Lower leg skin (tissue), 4 donors: ENCODE results near the gene TBPL2. TPM values are rescaled to one million over a fixed set of nuclear protein-coding genes. Genes with fewer than 3 reads are reported as not detected.

Experiments
- DNase-seq, 2 donors: peaks; one replicate each; pipeline ENCODE4 v3.0.0-alpha.2; 2019; ENCODE audit warnings: low spot score in 2 of 2
- H3K4me3 ChIP-seq: fragments of 200-600 bp; sonication (generic); 2 replicates; pipeline ENCODE4 v1.5.1; 2017; ENCODE audit warnings: mild to moderate bottlenecking, low read depth; ENCODE audit not compliant: poor library complexity, severe bottlenecking
- CTCF ChIP-seq, 3 donors: fragments of 450-650 bp; IDR thresholded peaks; one replicate each; pipeline ENCODE4 v1.5.1; 2016; ENCODE audit warnings: antibody characterized with exemption in 3 of 3, mild to moderate bottlenecking in 3 of 3, moderate library complexity in 2 of 3
- POLR2A ChIP-seq, 2 donors: fragments of 450-650 bp; IDR thresholded peaks; one replicate each; pipeline ENCODE4 v1.6.1; 2016 to 2017; ENCODE audit warnings: antibody characterized with exemption in 2 of 2, mild to moderate bottlenecking in 1 of 2, moderate library complexity in 1 of 2
- WGBS, 2 donors: methylation state at CpG; one replicate each; pipeline ENCODE4 v1.1.5; 2018; 5-methylcytosine and 5-hydroxymethylcytosine counted together
- intact Hi-C: fragments of 100-400 bp; cut with DNase I; formaldehyde crosslinking; loops from one replicate; pipeline ENCODE4 v1.15.0; 2023; ENCODE audit warnings: low total_unique reads
- total RNA-seq, 4 donors: library from RNA; depleted of rRNA; stranded (reverse); fragments of >200 nt; gene quantifications; one replicate each; pipeline ENCODE4 v1.1.0, GENCODE V29; 2016

Gene TBPL2
- total RNA-seq, 4 donors from 2014 or later = not detected

GRCh38 chr14:55432628-55433027, 7.8 kb downstream of the TBPL2 start:
- TF ChIP-seq CTCF (IDR thresholded peaks at IDR 0.05) (no peak), POLR2A (IDR thresholded peaks at IDR 0.05) (no peak)
- no peak overlapping the region for H3K4me3 ChIP-seq
- 73 to 77% methylated on average over 3 of the region's 3 CpGs for WGBS, 2 donors
- intact Hi-C loops = loop anchor here (10.0 kb wide), 1 partner anchor 1042 kb away; no protein-coding TSS in a partner anchor
- DNase-seq = no peak

GRCh38 chr14:55430024-55430690, 10.3 kb downstream of the TBPL2 start:
- 0% methylated on average over 1 of the region's 1 CpG for WGBS, 2 donors
- DNase-seq = peak in 1 of 2 donors; percentile 62
- intact Hi-C loops = loop anchor here (10.0 kb wide), 1 partner anchor 1045 kb away; no protein-coding TSS in a partner anchor
- no peak for TF ChIP-seq POLR2A (IDR thresholded peaks at IDR 0.05)
- TF ChIP-seq CTCF (IDR thresholded peaks at IDR 0.05) = no peak
- no peak overlapping the region for H3K4me3 ChIP-seq

DNA sequence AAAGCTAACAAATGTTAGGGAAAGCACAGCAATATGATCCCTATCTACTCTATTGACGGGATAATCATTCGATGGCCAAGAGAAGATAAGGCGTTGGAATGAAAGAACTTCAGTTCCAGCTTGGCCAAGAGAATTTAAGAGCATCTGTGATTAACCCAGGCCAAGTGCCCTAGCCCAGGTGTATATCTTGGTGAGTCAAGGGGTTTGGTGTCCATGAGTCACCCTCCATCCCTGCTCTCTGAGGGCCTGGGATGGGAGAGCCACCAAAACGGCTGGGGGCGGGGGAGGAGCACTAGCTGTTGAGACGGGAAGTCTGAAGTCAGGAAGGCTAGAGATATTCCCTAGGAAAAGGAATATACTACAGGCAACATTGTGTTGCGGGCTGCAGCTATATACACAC, 13.0 kb downstream of the TBPL2 start:
- WGBS, 2 donors = 58 to 69% methylated on average over 7 of the region's 7 CpGs

DNA sequence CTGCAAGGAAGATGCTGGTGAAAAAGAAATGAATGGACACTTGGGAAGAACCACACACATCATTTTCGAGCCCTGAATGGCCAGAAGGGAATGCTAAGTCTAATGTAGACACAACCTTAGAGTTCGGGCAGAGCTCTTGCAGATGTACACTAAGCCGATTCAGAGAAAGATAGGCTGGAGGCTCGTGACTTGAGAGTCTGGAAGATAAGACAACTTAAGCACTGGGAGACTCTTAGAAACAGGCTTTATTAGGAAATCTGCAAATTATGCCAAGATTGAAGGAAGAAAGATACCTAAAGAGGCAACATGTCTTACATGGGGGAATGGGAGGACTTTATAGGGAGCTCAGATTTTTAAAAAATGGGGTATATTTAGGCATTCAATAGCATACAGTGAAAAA, 13.5 kb downstream of the TBPL2 start:
- TF ChIP-seq CTCF (IDR thresholded peaks at IDR 0.05) (no peak), POLR2A (IDR thresholded peaks at IDR 0.05) (no peak)
- intact Hi-C loops = loop anchor here (10.0 kb wide), 1 partner anchor 152 kb away; the partner anchor contains the start of gene FBXO34
- WGBS, 2 donors = 52 to 61% methylated on average over 4 of the region's 4 CpGs
- H3K4me3 ChIP-seq = no peak overlapping the region
- no peak for DNase-seq

More for the DNA sequence above, 13.0 kb downstream of the TBPL2 start:
- intact Hi-C loops = loop anchor here (10.0 kb wide), 1 partner anchor 153 kb away; the partner anchor contains the start of gene FBXO34
- H3K4me3 ChIP-seq = no peak overlapping the region
- no peak for TF ChIP-seq CTCF (IDR thresholded peaks at IDR 0.05)
- no peak for TF ChIP-seq POLR2A (IDR thresholded peaks at IDR 0.05)
- DNase-seq = no peak

DNA sequence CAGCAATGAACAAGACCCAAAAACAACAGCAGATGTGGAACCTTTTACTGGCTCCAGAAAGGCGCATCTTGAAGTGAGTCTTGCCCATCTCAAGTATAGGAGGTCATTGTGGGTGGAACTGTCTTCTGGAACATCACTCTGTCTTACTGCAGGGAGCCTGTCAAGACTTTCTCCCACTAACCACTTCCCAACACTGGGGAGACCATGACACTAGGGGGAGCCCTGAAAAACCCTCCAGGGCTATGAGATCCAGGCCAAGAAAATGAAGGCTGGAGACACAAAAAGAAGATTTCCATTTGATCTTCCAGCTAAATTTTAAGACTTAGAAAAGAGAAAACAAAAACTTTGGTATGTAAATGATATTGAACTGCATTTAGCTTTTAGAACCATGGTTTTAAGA, 15.3 kb downstream of the TBPL2 start:
- no peak for TF ChIP-seq CTCF (IDR thresholded peaks at IDR 0.05)
- TF ChIP-seq POLR2A (IDR thresholded peaks at IDR 0.05) = no peak

More for the DNA sequence above, 15.3 kb downstream of the TBPL2 start:
- 89 to 96% methylated on average over 1 of the region's 1 CpG for WGBS, 2 donors
- DNase-seq = no peak
- intact Hi-C loops = loop anchor here (10.0 kb wide), 1 partner anchor 150 kb away; the partner anchor contains the start of gene FBXO34
- H3K4me3 ChIP-seq = no peak overlapping the region
